SK-N-SH treated with all-trans-retinoic acid at 6 μM for 48 hours (cell line): Measurements from ENCODE around the gene SCYGR1.
"Not testable (repeated sequence)": the region's sequence is repeated elsewhere in the genome, so short reads cannot be mapped to it uniquely, and the experiment has no call there.

Experiments used
- ATAC-seq: fragments of 200-7000 bp; cut with Tn5 transposase; 3 replicates; pipeline ENCODE4 v1.9.1; 2020; ENCODE audit warnings: mild to moderate bottlenecking, moderate library complexity
- ARNTL ChIP-seq: fragments of 450-650 bp; formaldehyde crosslinking; IDR thresholded peaks from 2 replicates; pipeline ENCODE4 v1.5.0; 2020; ENCODE audit warnings: low read depth, mild to moderate bottlenecking, moderate library complexity, borderline replicate concordance
- BACH2 ChIP-seq: fragments of 250-450 bp; sonication (Bioruptor Pico); IDR thresholded peaks from 2 replicates; pipeline ENCODE4 v1.9.0; 2021; ENCODE audit warnings: mild to moderate bottlenecking, borderline replicate concordance
- CREB5 ChIP-seq: fragments of 250-450 bp; sonication (Bioruptor Pico); IDR thresholded peaks from 2 replicates; pipeline ENCODE4 v1.5.1; 2020; ENCODE audit warnings: low read depth, mild to moderate bottlenecking, moderate library complexity
- CSRNP3 ChIP-seq: fragments of 250-450 bp; sonication (Bioruptor Pico); IDR thresholded peaks from 2 replicates; pipeline ENCODE4 v1.5.1; 2021; ENCODE audit warnings: mild to moderate bottlenecking, moderate library complexity
- ESRRG ChIP-seq: fragments of 250-450 bp; sonication (Bioruptor Pico); IDR thresholded peaks from 2 replicates; pipeline ENCODE4 v1.6.1; 2021; ENCODE audit warnings: mild to moderate bottlenecking
- ISL1 ChIP-seq: fragments of 250-450 bp; sonication (Bioruptor Pico); IDR thresholded peaks from 2 replicates; pipeline ENCODE4 v2.1.2; 2022; ENCODE audit warnings: mild to moderate bottlenecking, moderate library complexity
- OSR1 ChIP-seq: fragments of 250-450 bp; sonication (Bioruptor Pico); IDR thresholded peaks from 2 replicates; pipeline ENCODE4 v1.8.0; 2022; ENCODE audit warnings: moderate library complexity, mild to moderate bottlenecking, inconsistent platforms
- POU6F1 ChIP-seq: fragments of 250-450 bp; sonication (Bioruptor Pico); IDR thresholded peaks from 2 replicates; pipeline ENCODE4 v1.8.0; 2021; ENCODE audit warnings: low read depth, mild to moderate bottlenecking, moderate library complexity, borderline replicate concordance
- PPARA ChIP-seq: fragments of 250-450 bp; sonication (Bioruptor Pico); IDR thresholded peaks from 2 replicates; pipeline ENCODE4 v1.5.0; 2020; ENCODE audit warnings: mild to moderate bottlenecking, borderline replicate concordance
- RARB ChIP-seq: fragments of 250-450 bp; sonication (Bioruptor Pico); IDR thresholded peaks from 2 replicates; pipeline ENCODE4 v1.8.0; 2021; ENCODE audit warnings: mild to moderate bottlenecking, moderate library complexity
- SNAI2 ChIP-seq: fragments of 250-450 bp; sonication (Bioruptor Pico); IDR thresholded peaks from 2 replicates; pipeline ENCODE4 v1.5.0; 2020; ENCODE audit warnings: mild to moderate bottlenecking, moderate library complexity
- TSHZ2 ChIP-seq: fragments of 250-450 bp; sonication (Bioruptor Pico); IDR thresholded peaks from 2 replicates; pipeline ENCODE4 v1.5.0; 2020; ENCODE audit warnings: mild to moderate bottlenecking, moderate library complexity
- ZFP3 ChIP-seq: fragments of 250-450 bp; sonication (Bioruptor Pico); IDR thresholded peaks from 2 replicates; pipeline ENCODE4 v1.5.0; 2020; ENCODE audit warnings: mild to moderate bottlenecking, moderate library complexity
- ZFP30 ChIP-seq: fragments of 450-650 bp; formaldehyde crosslinking; IDR thresholded peaks from 2 replicates; pipeline ENCODE4 v1.5.0; 2022; ENCODE audit warnings: mild to moderate bottlenecking, moderate library complexity
- ZNF565 ChIP-seq: fragments of 450-650 bp; formaldehyde crosslinking; conservative IDR thresholded peaks from 2 replicates; pipeline ENCODE4 v1.5.0; 2020; ENCODE audit warnings: low read depth, mild to moderate bottlenecking, moderate library complexity
- ZNF8 ChIP-seq: fragments of 450-650 bp; formaldehyde crosslinking; IDR thresholded peaks from 2 replicates; pipeline ENCODE4 v1.5.0; 2020; ENCODE audit warnings: mild to moderate bottlenecking, moderate library complexity

The SCYGR1 gene

GRCh38 chr2:227386630-227387029 is 1.1 kb downstream of the SCYGR1 start (continued):
- no peak for TF ChIP-seq TSHZ2 (CRISPR knock-in tag)
- TF ChIP-seq ZFP3 (CRISPR knock-in tag): no peak
- TF ChIP-seq POU6F1: no peak

- TF ChIP-seq RARB (no peak), TSHZ2 (CRISPR knock-in tag) (no peak), ARNTL (no peak), POU6F1 (no peak), OSR1 (CRISPR knock-in tag) (no peak), ESRRG (CRISPR knock-in tag) (no peak), ISL1 (CRISPR knock-in tag) (no peak), BACH2 (CRISPR knock-in tag) (no peak), PPARA (CRISPR knock-in tag) (no peak), ZNF565 (CRISPR knock-in tag) (no peak), CREB5 (no peak)
- no peak for ATAC-seq
Measured at GRCh38 chr2:227383686-227384085, 4.1 kb downstream of the SCYGR1 start.

- ATAC-seq: not testable (repeated sequence)
Measured at GRCh38 chr2:227382241-227382835, 5.4 kb downstream of the SCYGR1 start.

- ATAC-seq: no peak
- TF ChIP-seq ESRRG (CRISPR knock-in tag) (no peak), TSHZ2 (CRISPR knock-in tag) (no peak), CREB5 (no peak), ARNTL (no peak), SNAI2 (CRISPR knock-in tag) (no peak), ZNF8 (CRISPR knock-in tag) (no peak), BACH2 (CRISPR knock-in tag) (no peak), ZFP30 (CRISPR knock-in tag) (no peak), ZFP3 (CRISPR knock-in tag) (no peak), CSRNP3 (no peak), POU6F1 (no peak), OSR1 (CRISPR knock-in tag) (no peak)
Measured at GRCh38 chr2:227379095-227379494, 8.7 kb downstream of the SCYGR1 start, which contains the start of gene TM4SF20. Gene TM4SF20 (minus strand): TSS chr2:227379306. CDS start chr2:227379268, 38 bp downstream.
